RPMI7951 (cell line): Measurements from ENCODE around the gene CROCC2. TPM values are rescaled to one million over a fixed set of nuclear protein-coding genes. Genes with fewer than 3 reads are reported as not detected.

Experiments
- DNase-seq: peaks from one replicate; pipeline ENCODE4 v3.0.0-alpha.2; 2012; ENCODE audit warnings: low read depth
- total RNA-seq: library from RNA; depleted of rRNA; stranded (reverse); fragments of >200 nt; shearing (Covaris generic); gene quantifications from 2 replicates; pipeline ENCODE4 v1.2.3, GENCODE V29; 2014

Gene CROCC2
- total RNA-seq, 1 experiment from 2014 or later = 0.12 TPM

GRCh38 chr2:240998995-240999791, 93.1 kb downstream of the CROCC2 start:
- DNase-seq = no peak

- DNase-seq = no peak
These were observed 93.9 kb downstream of the CROCC2 start for GRCh38 chr2:240999873-241000541.

DNA sequence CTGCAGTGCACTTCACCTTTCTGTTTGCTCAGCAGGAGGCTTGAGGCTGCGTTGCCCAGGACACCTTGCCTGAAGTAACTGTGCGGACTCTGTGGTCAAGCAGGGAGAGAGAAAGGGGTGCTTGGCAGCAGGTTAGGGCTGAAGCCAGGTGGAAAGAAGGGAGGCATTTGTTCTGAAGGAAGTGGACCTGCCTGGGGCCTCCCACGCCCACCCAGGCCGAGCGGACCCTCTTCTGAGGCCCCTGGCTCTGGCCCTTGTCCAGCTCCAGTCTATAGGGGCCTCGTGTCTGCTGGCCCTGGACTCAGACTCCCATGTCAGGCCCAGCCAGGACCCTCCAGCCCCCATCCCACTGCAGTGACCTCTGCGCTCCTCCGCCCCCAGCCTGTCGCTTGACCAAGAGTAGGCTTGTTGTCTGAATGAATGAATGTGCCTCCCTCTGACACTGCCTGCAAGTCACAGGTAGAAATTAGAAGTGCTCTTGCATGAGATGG, 94.7 kb downstream of the CROCC2 start:
- DNase-seq = no peak

- peak; percentile 91 for DNase-seq
These were observed 95.5 kb downstream of the CROCC2 start for GRCh38 chr2:241001413-241002274.

- DNase-seq = no peak
These were observed 96.3 kb downstream of the CROCC2 start for GRCh38 chr2:241002275-241003046.

DNA sequence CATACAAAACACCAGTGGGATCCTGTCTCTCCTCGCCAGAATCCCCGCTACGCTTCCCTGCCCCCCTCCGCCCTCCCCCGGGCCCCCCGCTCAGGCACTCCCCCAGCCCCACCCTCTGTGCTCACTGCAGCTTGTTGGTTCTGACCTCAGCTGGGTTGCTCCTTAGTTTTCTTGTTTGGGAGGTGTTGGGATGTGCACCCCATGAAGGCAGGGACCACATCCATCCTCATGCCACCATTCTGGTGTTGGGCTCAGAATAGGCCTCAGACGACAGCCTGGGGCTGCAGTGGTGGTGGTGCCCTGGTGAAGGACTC, 96.9 kb downstream of the CROCC2 start:
- no peak for DNase-seq

- DNase-seq = no peak
These were observed 97.2 kb downstream of the CROCC2 start for GRCh38 chr2:241003369-241003768.

DNA sequence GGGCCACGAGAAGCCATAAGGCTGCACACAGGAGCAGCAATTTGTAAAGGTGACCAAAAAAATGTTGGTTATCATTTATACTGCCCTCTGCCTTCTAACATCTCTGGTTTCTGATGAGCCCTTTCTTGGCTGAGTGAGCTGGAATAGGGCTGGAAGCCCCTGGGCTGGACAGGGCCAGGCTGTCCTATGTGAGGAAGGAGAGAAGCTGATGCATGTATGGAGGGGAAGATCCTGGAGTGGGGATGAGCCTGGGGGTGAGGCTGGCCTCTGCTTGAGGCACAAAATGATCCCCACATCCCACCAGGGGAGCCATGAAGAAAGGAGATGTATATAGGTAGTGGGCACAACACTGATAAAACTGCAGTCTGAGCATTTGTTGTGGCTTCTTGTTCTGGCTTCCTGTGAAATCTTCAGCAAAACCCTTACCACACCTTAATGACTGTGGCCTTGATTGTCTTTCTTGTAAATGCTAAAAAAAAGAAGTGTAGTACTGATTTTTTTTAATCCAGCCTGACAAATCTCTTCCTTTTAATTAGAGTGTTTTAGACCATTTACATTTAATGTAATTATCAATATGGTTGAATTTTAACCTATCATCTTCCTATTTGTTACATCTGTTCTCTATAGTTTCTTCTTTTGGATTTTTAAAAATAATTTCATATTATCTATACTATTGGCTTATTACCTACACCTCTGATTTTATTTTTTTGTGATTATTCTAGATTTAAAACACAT, 97.9 kb downstream of the CROCC2 start:
- DNase-seq = no peak

- no peak for DNase-seq
These were observed 99.4 kb downstream of the CROCC2 start for GRCh38 chr2:241005569-241005968.

- DNase-seq = no peak
These were observed 100.3 kb downstream of the CROCC2 start for GRCh38 chr2:241006412-241006811.

DNA sequence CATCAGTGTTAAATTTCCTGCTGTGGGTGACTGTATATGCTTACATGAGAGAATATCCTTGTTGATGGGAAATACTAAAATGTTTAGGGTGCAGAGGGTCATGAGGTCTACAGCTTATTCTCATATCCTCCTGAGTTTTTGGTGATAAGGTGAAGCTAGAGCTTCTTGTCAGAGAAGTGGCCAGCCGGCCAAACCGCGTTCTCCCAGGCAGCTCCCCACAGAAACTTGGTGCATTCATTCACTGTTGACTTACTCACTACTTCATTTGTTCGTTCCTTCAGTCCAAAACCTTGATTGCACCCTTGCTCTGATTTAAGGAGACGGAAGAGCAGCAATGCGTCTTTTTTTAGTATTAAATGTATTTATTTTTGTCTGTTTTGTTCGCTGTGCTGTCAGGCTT, 101.0 kb downstream of the CROCC2 start:
- no peak for DNase-seq

DNA sequence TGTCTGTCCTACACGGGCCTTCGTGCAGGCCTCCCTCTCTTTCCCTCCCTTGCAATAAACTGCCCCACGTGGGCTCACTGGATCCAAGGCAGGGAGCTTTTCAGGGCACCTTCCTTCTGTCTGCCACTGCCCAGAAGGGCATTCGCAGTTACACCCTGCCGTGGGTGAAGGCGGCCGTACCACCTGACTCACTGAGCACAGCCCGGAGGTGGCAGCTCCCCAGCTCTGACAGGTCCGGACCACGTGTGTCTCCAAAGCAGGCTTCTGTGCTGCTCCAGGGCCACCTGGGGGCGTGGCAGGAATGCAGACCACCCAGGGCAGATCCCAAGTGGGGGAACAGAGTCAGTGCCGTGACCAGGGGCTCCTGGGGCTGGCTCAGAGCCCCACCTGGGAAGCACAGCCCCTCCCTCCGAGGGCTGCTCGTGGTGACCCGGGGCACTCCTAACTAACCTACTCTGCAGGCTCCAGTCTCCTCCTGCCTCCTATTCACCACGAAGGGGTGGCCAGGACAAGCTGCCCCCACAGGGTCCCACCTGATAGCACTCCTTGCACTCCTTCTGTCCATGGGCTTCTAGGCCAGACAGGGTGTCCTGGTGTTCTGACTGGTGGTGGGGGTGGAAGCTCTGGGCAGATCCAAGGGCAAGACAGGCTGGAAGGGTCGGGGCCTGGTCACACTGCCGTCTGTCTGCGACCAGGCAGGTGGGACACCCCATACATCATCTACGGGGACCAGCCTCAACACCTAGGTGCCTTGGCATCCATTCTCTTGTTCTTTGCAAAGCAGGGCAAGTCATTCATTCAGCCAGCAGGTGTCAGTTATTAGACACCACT, 102.0 kb downstream of the CROCC2 start:
- no peak for DNase-seq

DNA sequence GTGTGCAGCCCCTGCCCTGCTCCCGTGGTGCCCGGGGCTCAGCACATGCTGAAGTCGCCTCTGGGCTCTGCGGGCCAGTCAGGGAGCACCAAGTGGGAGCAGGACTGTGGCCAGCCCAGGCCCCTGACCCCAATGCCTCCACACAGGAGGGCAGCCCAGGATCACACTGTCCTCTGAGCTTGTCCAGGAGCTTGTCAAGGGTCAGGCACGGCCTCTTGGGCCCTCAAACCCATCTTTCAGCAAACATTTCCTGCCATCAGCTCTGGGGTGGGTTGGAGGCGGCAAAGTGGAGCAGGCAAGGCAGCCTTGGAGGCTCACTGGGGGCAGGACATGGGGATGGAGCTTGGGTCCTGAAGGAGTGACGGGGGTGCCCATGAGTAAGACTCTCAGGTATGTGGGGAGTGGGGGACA, 102.6 kb downstream of the CROCC2 start:
- DNase-seq = no peak

GRCh38 chr2:241009191-241009590, 103.1 kb downstream of the CROCC2 start:
- DNase-seq = no peak

DNA sequence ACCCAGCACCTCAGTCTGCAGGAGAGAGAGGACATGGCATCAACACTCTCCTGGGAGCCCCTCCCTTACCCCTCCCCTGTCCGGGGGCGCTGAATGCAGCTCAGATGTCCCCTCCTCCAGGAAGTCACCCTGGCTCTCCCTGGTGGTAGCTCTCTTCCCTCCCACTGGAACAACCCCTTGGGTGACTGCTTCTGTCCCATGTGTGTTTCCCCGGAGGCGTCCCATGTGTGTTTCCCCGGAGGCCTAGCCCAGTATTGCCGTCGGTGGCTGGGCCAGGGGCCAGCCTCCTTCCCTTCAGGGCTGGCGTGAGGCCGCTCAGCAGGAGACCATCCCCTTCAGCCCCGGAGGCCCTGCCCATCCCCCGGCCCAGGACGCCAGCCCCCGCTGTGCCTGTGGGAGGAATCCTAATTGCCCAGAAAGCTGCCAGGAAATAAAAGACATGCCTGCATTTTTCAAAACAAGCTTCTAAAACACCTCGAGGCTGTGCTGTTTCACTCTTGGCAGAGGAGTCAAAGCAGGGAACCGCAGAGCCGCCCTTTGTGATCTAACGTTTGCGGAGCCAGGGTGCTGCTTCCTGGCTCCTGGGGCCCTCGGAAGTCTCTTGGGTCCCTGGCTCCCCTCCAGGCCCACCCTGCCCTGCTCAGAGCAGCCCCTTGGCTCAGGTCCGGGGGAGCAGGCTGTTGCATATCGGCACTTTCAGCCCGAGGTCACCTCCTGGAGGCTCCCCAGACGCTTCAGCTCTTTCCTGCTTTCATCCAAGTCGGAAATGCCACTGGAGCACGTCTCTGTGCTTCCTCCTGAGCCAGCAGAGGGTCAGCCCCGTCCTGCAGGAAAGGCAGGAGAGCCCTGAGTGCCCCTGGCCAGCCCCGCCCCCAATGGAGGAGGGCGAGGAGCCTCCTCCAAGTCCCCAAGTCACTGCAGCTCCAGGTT, 103.7 kb downstream of the CROCC2 start:
- peak; percentile 100 for DNase-seq

DNA sequence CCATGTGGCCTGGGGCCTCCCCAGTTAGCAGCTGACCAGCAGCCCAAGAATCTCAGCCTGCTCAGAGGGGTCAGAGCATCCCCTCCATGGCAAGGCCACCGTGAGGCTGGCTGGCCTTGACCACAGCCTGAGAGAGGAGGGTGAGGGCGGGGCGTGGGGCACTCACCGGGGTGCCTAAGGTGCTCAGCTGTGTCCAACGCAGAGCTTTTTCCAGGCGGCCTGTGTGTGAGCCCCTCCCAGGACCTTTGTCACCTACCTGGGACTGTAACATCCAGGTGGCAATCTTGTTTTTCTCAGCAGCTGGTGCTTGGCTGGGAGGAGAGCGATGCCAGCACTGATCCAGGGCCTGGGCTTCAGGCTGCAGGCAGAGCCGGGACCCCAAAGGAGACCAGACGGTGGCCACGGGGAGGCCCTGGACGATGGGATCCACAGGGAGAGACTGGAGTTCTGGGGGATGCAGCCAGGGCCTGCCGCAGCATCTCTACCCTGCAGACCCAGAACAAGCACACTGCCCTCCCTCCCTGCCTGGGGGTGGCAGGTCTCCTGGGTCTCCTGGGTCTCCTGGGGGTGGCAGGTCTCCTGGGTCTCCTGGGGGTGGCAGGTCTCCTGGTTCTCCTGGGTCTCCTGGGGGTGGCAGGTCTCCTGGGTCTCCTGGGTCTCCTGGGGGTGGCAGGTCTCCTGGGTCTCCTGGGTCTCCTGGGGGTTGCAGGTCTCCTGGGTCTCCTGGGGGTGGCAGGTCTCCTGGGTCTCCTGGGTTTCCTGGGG, 104.6 kb downstream of the CROCC2 start:
- no peak for DNase-seq

- DNase-seq = no peak
These were observed 105.1 kb downstream of the CROCC2 start for GRCh38 chr2:241011296-241011600.
